H9 (cell line): Measurements from ENCODE around the gene MLIP. TPM values are rescaled to one million over a fixed set of nuclear protein-coding genes. Genes with fewer than 3 reads are reported as not detected.

Experiments used
- DNase-seq: peaks from one replicate; pipeline ENCODE4 v3.0.0-alpha.2; 2017
- H2AFZ ChIP-seq: one replicate; pipeline ENCODE4 v1.6.1; 2013; ENCODE audit warnings: mild to moderate bottlenecking, low read length, control low read depth, moderate library complexity
- H2AK5ac ChIP-seq: 2 replicates; pipeline ENCODE4 v1.6.1; 2013; ENCODE audit warnings: low read length, control low read depth, mixed read lengths; ENCODE audit not compliant: insufficient read length
- H2BK120ac ChIP-seq: one replicate; pipeline ENCODE4 v1.6.1; 2013; ENCODE audit warnings: low read depth, mild to moderate bottlenecking, low read length, control low read depth, inconsistent platforms; ENCODE audit not compliant: poor library complexity, severe bottlenecking
- H2BK12ac ChIP-seq: 2 replicates; pipeline ENCODE4 v1.6.1; 2013; ENCODE audit warnings: low read length, control low read depth, mixed read lengths, low read depth; ENCODE audit not compliant: insufficient read length
- H2BK15ac ChIP-seq: 2 replicates; pipeline ENCODE4 v1.6.1; 2013; ENCODE audit warnings: low read depth, low read length, control low read depth
- H2BK20ac ChIP-seq: one replicate; pipeline ENCODE4 v1.6.1; 2013; ENCODE audit warnings: low read depth, mild to moderate bottlenecking, low read length, control low read depth, inconsistent platforms; ENCODE audit not compliant: poor library complexity, severe bottlenecking
- H2BK5ac ChIP-seq: 2 replicates; pipeline ENCODE4 v1.6.1; 2013; ENCODE audit warnings: low read length, control low read depth, mixed read lengths; ENCODE audit not compliant: insufficient read length
- H3K14ac ChIP-seq: 2 replicates; pipeline ENCODE4 v1.6.1; 2013; ENCODE audit warnings: low read length, control low read depth; ENCODE audit not compliant: insufficient read depth
- H3K18ac ChIP-seq: 2 replicates; pipeline ENCODE4 v1.6.1; 2013; ENCODE audit warnings: low read depth, mild to moderate bottlenecking, mixed read lengths, low read length, control low read depth; ENCODE audit not compliant: insufficient read length
- H3K23ac ChIP-seq: 2 replicates; pipeline ENCODE4 v1.6.1; 2013; ENCODE audit warnings: low read length, control low read depth, mixed read lengths, low read depth; ENCODE audit not compliant: insufficient read length
- H3K23me2 ChIP-seq: 2 replicates; pipeline ENCODE4 v1.6.1; 2013; ENCODE audit warnings: low read depth, mild to moderate bottlenecking, mixed read lengths, low read length, control low read depth; ENCODE audit not compliant: insufficient read length, poor library complexity, severe bottlenecking
- H3K27ac ChIP-seq: 2 replicates; pipeline ENCODE4 v1.5.1; 2013; ENCODE audit warnings: low read length, control low read depth, mixed read lengths, low read depth; ENCODE audit not compliant: insufficient read length
- H3K27me3 ChIP-seq: 2 replicates; pipeline ENCODE4 v1.6.1; 2013; ENCODE audit warnings: low read length, control low read depth, inconsistent platforms; ENCODE audit not compliant: insufficient read depth
- H3K4ac ChIP-seq: 2 replicates; pipeline ENCODE4 v1.6.1; 2013; ENCODE audit warnings: low read depth, mild to moderate bottlenecking, control low read depth, inconsistent platforms, low read length, moderate library complexity
- H3K4me1 ChIP-seq: 2 replicates; pipeline ENCODE4 v1.6.1; 2013; ENCODE audit warnings: low read length, control low read depth, inconsistent platforms; ENCODE audit not compliant: insufficient read depth
- H3K4me2 ChIP-seq: 2 replicates; pipeline ENCODE4 v1.6.1; 2013; ENCODE audit warnings: low read length, control low read depth, mixed read lengths; ENCODE audit not compliant: insufficient read length, insufficient read depth
- H3K56ac ChIP-seq: 2 replicates; pipeline ENCODE4 v1.6.1; 2013; ENCODE audit warnings: low read depth, mild to moderate bottlenecking, mixed read lengths, low read length, control low read depth; ENCODE audit not compliant: insufficient read length
- H3K79me1 ChIP-seq: 2 replicates; pipeline ENCODE4 v1.6.1; 2013; ENCODE audit warnings: low read depth, mild to moderate bottlenecking, moderate library complexity, low read length, control low read depth, inconsistent platforms; ENCODE audit not compliant: insufficient read depth, poor library complexity, severe bottlenecking
- H3K79me2 ChIP-seq: 2 replicates; pipeline ENCODE4 v1.6.1; 2013; ENCODE audit warnings: low read length, control low read depth, inconsistent platforms; ENCODE audit not compliant: insufficient read depth
- H3K9ac ChIP-seq: 2 replicates; pipeline ENCODE4 v1.6.1; 2013; ENCODE audit warnings: low read length, control low read depth, mixed read lengths; ENCODE audit not compliant: insufficient read length; ENCODE audit errors: extremely low read depth
- H3K9me3 ChIP-seq: one replicate; pipeline ENCODE4 v1.6.1; 2013; ENCODE audit warnings: low read depth, low read length, inconsistent platforms; ENCODE audit not compliant: control insufficient read depth
- H3T11ph ChIP-seq: one replicate; pipeline ENCODE4 v1.6.1; 2013; ENCODE audit warnings: mild to moderate bottlenecking, low read length, control low read depth, inconsistent platforms
- H4K20me1 ChIP-seq: one replicate; pipeline ENCODE4 v1.6.1; 2013; ENCODE audit not compliant: control insufficient read depth, insufficient read length, insufficient read depth
- H4K5ac ChIP-seq: 2 replicates; pipeline ENCODE4 v1.6.1; 2013; ENCODE audit warnings: low read depth, mild to moderate bottlenecking, mixed read lengths, low read length, control low read depth; ENCODE audit not compliant: insufficient read length
- H4K8ac ChIP-seq: replicated peaks from 2 replicates; pipeline ENCODE4 v1.6.1; 2013; ENCODE audit warnings: low read length, control low read depth, mixed read lengths, low read depth; ENCODE audit not compliant: insufficient read length
- H4K91ac ChIP-seq: 2 replicates; pipeline ENCODE4 v1.6.1; 2013; ENCODE audit warnings: low read depth, mild to moderate bottlenecking, moderate library complexity, mixed read lengths, low read length, control low read depth; ENCODE audit not compliant: insufficient read length
- H3K27ac Mint-ChIP-seq, 3 experiments: 2 replicates in 2 of 3; 3 replicates in 1 of 3; pipeline ENCODE4 v1.8.0; 2020 to 2021; ENCODE audit warnings: mixed read lengths in 3 of 3, mild to moderate bottlenecking in 1 of 3, moderate library complexity in 1 of 3
- H3K27me3 Mint-ChIP-seq: 2 replicates; pipeline ENCODE4 v1.8.0; 2021; ENCODE audit warnings: low read depth, mild to moderate bottlenecking, moderate library complexity, mixed read lengths
- H3K36me3 Mint-ChIP-seq, 3 experiments: 2 replicates in 2 of 3; 3 replicates in 1 of 3; pipeline ENCODE4 v1.8.0; 2020 to 2021; ENCODE audit warnings: low read depth in 3 of 3, mixed read lengths in 3 of 3; ENCODE audit not compliant: insufficient read depth in 1 of 3
- H3K4me1 Mint-ChIP-seq, 2 experiments: 2 replicates each; pipeline ENCODE4 v1.8.0; 2020; ENCODE audit warnings: mixed read lengths in 2 of 2
- H3K4me3 Mint-ChIP-seq, 2 experiments: 2 replicates in 1 of 2; 3 replicates in 1 of 2; pipeline ENCODE4 v1.8.0; 2020 to 2021; ENCODE audit warnings: mild to moderate bottlenecking in 2 of 2, mixed read lengths in 2 of 2, moderate library complexity in 1 of 2
- H3K9me3 Mint-ChIP-seq, 2 experiments: 2 replicates in 1 of 2; 3 replicates in 1 of 2; pipeline ENCODE4 v1.8.0; 2020; ENCODE audit warnings: mild to moderate bottlenecking in 2 of 2, mixed read lengths in 2 of 2, moderate library complexity in 1 of 2
- CTCF ChIP-seq: fragments of 200-600 bp; sonication (generic); conservative IDR thresholded peaks from 3 replicates; pipeline ENCODE4 v1.8.0; 2021; ENCODE audit warnings: antibody characterized with exemption, mild to moderate bottlenecking
- WGBS: extraction: QIAGEN DNeasy Blood & Tissue Kit; methylation state at CpG from one replicate; pipeline ENCODE4 v1.1.7; 2013; ENCODE audit warnings: missing lambda C conversion rate, low lambda C conversion rate, mixed read lengths; ENCODE audit not compliant: insufficient read length; ENCODE audit errors: extremely low coverage; 5-methylcytosine and 5-hydroxymethylcytosine counted together
- total RNA-seq: library from RNA; stranded (reverse); gene quantifications from 2 replicates; pipeline ENCODE4 v1.2.1, GENCODE V29; 2021

Gene MLIP
- total RNA-seq, 1 experiment from 2014 or later = not detected

- no peak overlapping the region for H2BK20ac ChIP-seq
- H3K27me3 Mint-ChIP-seq = no peaks in the 10 kb centered on the region
- no peak overlapping the region for H4K5ac ChIP-seq
- no peak overlapping the region for H2AFZ ChIP-seq
- no peak for TF ChIP-seq CTCF
- no peak overlapping the region for H3K4me2 ChIP-seq
- no peak overlapping the region for H3K27ac ChIP-seq
- H4K20me1 ChIP-seq = no peaks in the 10 kb centered on the region
- H3K27ac Mint-ChIP-seq = no peak overlapping the region
- no peaks in the 10 kb centered on the region for H3K9me3 Mint-ChIP-seq
- H3K79me2 ChIP-seq = no peaks in the 10 kb centered on the region
- no peak overlapping the region for H3T11ph ChIP-seq
- no peak for DNase-seq
- H3K9me3 ChIP-seq = no peaks in the 10 kb centered on the region
- no peak overlapping the region for H3K4me3 Mint-ChIP-seq
- H3K23me2 ChIP-seq = no peaks in the 10 kb centered on the region
- H3K27me3 ChIP-seq = no peaks in the 10 kb centered on the region
- no peak overlapping the region for H2BK120ac ChIP-seq
- no CpG with 5 or more reads among the region's 3 CpGs for WGBS
- no peak overlapping the region for H3K4ac ChIP-seq
- no peak overlapping the region for H3K56ac ChIP-seq
- H2BK12ac ChIP-seq = no peak overlapping the region
- H3K9ac ChIP-seq = no peak overlapping the region
- H2BK5ac ChIP-seq = no peak overlapping the region
- no peak overlapping the region for H2AK5ac ChIP-seq
- H3K79me1 ChIP-seq = no peaks in the 10 kb centered on the region
- H3K4me1 Mint-ChIP-seq = no peaks in the 10 kb centered on the region
- no peak overlapping the region for H4K8ac ChIP-seq
- no peak overlapping the region for H3K14ac ChIP-seq
- no peaks in the 10 kb centered on the region for H3K4me1 ChIP-seq
- no peak overlapping the region for H3K18ac ChIP-seq
- H3K23ac ChIP-seq = no peak overlapping the region
- H4K91ac ChIP-seq = no peak overlapping the region
- H2BK15ac ChIP-seq = no peak overlapping the region
- H3K36me3 Mint-ChIP-seq = no peaks in the 10 kb centered on the region
These were observed 174.4 kb downstream of the MLIP start for GRCh38 chr6:54285595-54285994.
